ENCODE measurements around the gene LTB4R2. TPM values are rescaled to one million over a fixed set of nuclear protein-coding genes. Genes with fewer than 3 reads are reported as not detected.

The LTB4R2 gene
- total RNA-seq, 1 donor from 2014 or later: 3.0 TPM

DNA sequence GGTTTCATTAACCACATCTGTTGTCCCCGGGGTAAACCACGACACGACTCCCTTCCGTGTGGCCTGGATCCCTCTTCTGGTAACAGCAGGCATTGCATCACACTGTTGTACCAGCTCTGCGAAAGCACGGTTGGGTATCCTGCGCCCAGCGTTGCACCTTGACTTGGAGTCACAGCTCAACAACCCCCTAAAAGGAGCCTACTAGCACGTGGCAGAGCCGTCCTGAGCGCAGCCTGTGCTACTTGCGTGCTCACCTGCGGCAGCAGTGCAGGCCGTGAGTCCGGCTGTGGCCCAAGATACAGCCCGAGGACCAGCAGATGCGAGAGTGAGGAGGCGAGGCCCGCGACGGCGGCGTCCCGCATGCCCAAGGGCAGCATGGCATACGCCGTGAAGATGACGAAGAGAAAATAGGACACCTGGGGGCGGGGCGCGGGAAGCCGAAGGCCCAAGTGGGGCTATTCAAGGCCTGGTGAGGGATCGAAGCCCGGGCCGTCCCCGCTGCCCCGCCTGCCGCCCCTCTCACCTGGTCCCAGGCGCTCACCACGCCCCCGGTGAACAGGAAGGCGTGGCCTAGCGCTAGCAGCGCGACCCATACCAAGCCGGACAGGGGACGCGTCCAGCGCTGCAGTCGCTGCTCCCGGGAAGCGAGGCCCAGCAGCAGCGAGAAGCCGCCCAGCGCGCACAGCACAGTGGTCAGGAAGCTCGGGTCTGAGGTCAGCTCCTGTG lies 22.5 kb downstream of the LTB4R2 start:
- Histone ChIP-seq H3K27me3 (peaks cover 12% of the 10 kb centered on the region), H3K27ac (no peak overlapping the region), H3K4me1 (peaks cover 7 to 20% of the 10 kb centered on the region in 2 donors), H3K9me3 (no peaks in the 10 kb centered on the region), H3K4me3 (peak overlapping the region; percentile 42 to 53), H3K36me3 (no peaks in the 10 kb centered on the region)
- intact Hi-C loops (cut with DNase I): loop anchor here (1.0 to 2.0 kb wide), 2 partner anchors 34 to 89 kb away; no protein-coding TSS in a partner anchor
- DNase-seq (ENCODE audit: low spot score in 2 of 2): peak in 1 of 2 donors; percentile 86
- TF ChIP-seq, protein P1, sequence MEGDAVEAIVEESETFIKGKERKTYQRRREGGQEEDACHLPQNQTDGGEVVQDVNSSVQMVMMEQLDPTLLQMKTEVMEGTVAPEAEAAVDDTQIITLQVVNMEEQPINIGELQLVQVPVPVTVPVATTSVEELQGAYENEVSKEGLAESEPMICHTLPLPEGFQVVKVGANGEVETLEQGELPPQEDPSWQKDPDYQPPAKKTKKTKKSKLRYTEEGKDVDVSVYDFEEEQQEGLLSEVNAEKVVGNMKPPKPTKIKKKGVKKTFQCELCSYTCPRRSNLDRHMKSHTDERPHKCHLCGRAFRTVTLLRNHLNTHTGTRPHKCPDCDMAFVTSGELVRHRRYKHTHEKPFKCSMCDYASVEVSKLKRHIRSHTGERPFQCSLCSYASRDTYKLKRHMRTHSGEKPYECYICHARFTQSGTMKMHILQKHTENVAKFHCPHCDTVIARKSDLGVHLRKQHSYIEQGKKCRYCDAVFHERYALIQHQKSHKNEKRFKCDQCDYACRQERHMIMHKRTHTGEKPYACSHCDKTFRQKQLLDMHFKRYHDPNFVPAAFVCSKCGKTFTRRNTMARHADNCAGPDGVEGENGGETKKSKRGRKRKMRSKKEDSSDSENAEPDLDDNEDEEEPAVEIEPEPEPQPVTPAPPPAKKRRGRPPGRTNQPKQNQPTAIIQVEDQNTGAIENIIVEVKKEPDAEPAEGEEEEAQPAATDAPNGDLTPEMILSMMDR (IDR thresholded peaks at IDR 0.05): peak; percentile 61 to 77 (median 74)

DNA sequence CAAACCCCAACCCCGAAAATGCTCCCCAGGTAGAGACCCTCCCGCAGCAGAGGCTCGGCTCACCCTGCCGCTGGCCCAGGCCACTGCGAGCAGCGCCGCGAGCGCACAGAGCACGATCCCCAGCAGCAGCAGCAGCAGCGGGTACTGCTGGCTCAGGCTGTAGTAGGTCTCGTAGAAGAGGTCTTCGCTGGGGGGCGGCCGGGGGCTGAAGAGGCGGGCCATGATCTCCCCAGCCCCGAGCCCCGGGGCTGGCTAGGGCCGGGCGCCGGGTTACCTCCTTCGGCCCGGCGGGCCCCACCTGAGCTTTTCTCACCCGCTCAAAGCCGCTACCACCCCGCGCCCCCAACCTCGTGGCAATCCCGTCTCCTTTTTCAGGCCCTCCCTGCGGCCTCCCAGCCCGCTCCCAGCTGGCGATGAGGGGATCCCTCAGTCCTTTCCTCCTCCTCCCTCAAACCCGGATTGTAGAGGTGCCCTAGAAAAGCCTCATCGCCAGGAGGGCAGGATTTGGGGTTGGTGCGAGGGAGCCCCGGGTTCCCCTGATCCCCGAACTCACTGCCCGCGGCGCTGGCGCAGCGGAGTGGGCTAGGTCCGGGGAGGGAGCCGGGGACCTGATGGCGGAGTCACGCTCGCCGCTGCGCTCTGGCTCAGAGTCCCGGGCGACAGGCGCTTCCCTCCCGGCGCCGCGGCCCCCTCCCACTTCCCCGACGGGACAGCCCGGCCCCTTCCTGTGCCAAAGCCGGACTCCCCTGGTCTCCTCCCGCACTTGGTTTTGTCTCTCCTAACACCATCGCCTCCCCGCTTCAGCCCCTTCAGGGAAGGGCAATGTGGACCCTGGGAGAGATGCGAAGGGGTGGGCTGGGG lies 24.7 kb downstream of the LTB4R2 start, which contains the start of gene ADCY4:
Gene ADCY4 (minus strand): TSS at position 641 of the 861 bp plus-strand sequence. CDS start 419 bp downstream, at position 222.
- no peak for DNase-seq (ENCODE audit: low spot score in 2 of 2)
- Histone ChIP-seq H3K9me3 (no peaks in the 10 kb centered on the region), H3K36me3 (no peaks in the 10 kb centered on the region), H3K27me3 (peaks cover 12% of the 10 kb centered on the region), H3K4me1 (peaks cover 7 to 20% of the 10 kb centered on the region in 2 donors), H3K27ac (peak within 1 kb of the TSS in 1 of 2 donors; percentile 54), H3K4me3 (peak within 1 kb of the TSS; percentile 52 to 53)
- intact Hi-C loops (cut with DNase I): no loop called here
- TF ChIP-seq, protein P1 (IDR thresholded peaks at IDR 0.05): no peak

DNA sequence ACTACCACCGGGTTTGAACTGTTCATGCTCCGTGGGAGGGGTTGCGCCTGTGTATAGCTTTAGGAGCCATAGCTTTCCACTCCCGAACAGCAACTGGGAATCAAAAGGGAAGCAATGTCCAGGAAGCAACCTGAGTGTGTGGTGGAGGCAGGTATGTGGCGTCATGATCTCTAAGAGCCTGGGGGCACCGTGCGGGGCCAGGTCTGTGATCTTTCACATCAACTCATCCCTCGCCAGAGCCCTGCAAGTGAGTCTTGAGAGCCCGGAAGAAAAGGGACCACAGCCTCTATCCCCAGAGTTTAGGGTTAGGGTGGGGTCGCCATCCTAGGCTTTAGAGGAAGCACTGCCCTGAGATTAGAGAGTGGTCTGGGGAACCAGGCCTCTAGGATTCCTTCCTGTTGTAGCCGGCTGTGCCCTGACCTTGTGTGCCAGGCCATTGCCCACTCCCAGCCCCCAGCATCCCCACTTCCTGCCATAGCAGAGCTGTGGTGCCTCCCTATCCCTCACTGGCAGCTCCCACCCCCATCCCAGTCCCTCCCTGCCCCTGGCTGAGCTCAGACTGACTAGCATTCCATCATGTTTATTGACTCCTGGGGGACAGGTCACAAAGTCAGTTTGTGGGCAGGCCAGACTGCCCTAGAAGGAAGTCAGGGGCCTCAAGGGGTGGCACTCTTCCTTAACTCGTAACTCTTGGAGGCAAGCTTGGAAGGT lies 25.7 kb downstream of the LTB4R2 start:
- H3K27ac ChIP-seq: no peak overlapping the region
- no peaks in the 10 kb centered on the region for H3K36me3 ChIP-seq
- H3K4me1 ChIP-seq: peaks cover 7 to 20% of the 10 kb centered on the region in 2 donors
- TF ChIP-seq, protein P1 (IDR thresholded peaks at IDR 0.05): no peak
- intact Hi-C loops (cut with DNase I): no loop called here
- H3K27me3 ChIP-seq: peaks cover 12% of the 10 kb centered on the region
- no peak for DNase-seq (ENCODE audit: low spot score in 2 of 2)
- no peaks in the 10 kb centered on the region for H3K9me3 ChIP-seq
- no peak overlapping the region for H3K4me3 ChIP-seq

DNA sequence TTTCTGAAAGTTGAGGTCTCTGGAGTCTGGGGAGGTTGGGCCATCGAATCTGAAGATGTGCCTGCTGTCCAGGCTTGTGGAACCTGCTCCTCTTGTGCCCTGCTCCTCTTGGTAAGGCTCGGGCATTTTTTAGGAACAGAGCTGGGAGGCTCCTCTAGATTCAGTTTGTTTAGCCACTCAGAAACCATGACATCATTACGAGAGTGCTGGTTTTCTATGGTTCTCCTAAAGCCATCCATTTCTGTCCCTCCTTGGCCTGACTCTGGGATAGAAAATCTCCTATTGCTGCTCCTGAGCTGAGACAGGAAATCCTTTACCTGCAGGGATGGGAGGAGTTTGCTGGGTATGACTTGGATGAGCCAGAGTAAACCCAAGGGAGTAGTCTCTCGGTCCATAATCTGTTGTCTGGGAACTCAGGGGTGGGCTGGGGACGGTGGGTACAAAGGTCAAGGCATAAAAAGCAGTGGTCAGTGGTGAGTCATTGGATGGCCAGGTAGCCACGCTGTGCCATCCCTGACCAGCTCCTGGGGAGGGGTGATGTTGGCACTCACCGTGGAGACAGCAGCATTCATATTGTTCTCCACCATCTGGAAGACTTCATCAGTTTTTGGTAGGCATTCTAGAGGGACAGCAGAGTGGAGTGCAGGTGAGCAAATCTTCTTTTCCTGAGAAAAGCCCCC lies 27.3 kb downstream of the LTB4R2 start:
- H3K27ac ChIP-seq: no peak overlapping the region
- intact Hi-C loops (cut with DNase I): no loop called here
- no peaks in the 10 kb centered on the region for H3K36me3 ChIP-seq
- peaks cover 12% of the 10 kb centered on the region for H3K27me3 ChIP-seq
- no peak overlapping the region for H3K4me3 ChIP-seq
- TF ChIP-seq, protein P1 (IDR thresholded peaks at IDR 0.05): no peak
- no peaks in the 10 kb centered on the region for H3K9me3 ChIP-seq
- no peak for DNase-seq (ENCODE audit: low spot score in 2 of 2)
- H3K4me1 ChIP-seq: peaks cover 7 to 19% of the 10 kb centered on the region in 2 donors

DNA sequence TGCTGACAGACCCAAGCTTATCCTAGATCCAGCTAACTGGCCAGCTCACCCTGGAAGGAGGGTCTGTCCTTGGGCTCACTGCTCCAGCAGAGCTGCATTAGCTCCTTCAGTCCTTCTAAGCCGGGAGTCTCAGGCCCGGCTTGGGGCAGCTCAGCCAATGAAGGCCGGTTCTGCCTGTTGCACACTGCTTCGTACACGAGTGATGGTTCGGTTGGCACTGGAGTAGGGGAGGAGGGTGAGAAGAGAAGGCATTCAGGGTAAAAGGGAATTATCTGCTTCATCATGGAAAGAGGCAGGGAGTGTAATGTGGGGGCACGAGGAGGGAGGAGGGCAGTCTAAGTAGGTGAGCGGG lies 27.9 kb downstream of the LTB4R2 start:
- Histone ChIP-seq H3K9me3 (no peaks in the 10 kb centered on the region), H3K36me3 (no peaks in the 10 kb centered on the region), H3K27ac (no peak overlapping the region), H3K27me3 (peaks cover 12% of the 10 kb centered on the region), H3K4me1 (peaks cover 7 to 14% of the 10 kb centered on the region in 2 donors), H3K4me3 (no peak overlapping the region)
- intact Hi-C loops (cut with DNase I): no loop called here
- TF ChIP-seq, protein P1 (IDR thresholded peaks at IDR 0.05): no peak
- DNase-seq (ENCODE audit: low spot score in 2 of 2): no peak
